ENCODE data around the gene POMP.

DNA sequence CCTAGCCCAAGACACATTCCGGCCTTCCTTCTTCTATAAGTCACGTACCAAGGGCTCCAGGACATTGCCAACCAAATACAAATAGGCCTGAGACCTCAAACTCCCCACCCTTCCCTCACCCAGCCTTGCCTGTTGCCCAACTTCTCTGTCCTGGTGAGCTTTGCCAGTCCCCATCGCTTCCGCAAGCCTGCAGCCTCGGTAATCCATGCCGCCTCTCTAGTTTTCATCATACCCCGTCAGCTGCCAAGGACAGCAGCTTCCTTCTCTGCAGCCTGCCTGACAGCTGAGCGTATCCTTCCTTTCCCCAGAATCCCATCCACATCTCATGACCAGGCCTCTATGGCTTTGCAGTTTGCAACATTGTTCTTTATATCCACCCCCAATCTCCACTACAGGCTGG is 36.6 kb upstream of the POMP start:
- TF ChIP-seq, protein P1, sequence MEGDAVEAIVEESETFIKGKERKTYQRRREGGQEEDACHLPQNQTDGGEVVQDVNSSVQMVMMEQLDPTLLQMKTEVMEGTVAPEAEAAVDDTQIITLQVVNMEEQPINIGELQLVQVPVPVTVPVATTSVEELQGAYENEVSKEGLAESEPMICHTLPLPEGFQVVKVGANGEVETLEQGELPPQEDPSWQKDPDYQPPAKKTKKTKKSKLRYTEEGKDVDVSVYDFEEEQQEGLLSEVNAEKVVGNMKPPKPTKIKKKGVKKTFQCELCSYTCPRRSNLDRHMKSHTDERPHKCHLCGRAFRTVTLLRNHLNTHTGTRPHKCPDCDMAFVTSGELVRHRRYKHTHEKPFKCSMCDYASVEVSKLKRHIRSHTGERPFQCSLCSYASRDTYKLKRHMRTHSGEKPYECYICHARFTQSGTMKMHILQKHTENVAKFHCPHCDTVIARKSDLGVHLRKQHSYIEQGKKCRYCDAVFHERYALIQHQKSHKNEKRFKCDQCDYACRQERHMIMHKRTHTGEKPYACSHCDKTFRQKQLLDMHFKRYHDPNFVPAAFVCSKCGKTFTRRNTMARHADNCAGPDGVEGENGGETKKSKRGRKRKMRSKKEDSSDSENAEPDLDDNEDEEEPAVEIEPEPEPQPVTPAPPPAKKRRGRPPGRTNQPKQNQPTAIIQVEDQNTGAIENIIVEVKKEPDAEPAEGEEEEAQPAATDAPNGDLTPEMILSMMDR (IDR thresholded peaks at IDR 0.05) = no peak
- no peak for TF ChIP-seq POLR2AphosphoS5 (IDR thresholded peaks at IDR 0.05)
- no peak for TF ChIP-seq POLR2A (IDR thresholded peaks at IDR 0.05; ENCODE audit: low read depth)
